Osteoblast (primary cell): ENCODE data around the gene XXYLT1. TPM values are rescaled to one million over a fixed set of nuclear protein-coding genes. Genes with fewer than 3 reads are reported as not detected.

ENCODE experiments used
- DNase-seq: peaks from one replicate; pipeline ENCODE4 v3.0.0; 2011; ENCODE audit warnings: low spot score, mixed read lengths; ENCODE audit not compliant: insufficient read length; ENCODE audit errors: missing footprints
- H2AFZ ChIP-seq: 2 replicates; pipeline ENCODE4 v1.6.0; 2011; ENCODE audit warnings: mild to moderate bottlenecking, low read length
- H3K27ac ChIP-seq: 2 replicates; pipeline ENCODE4 v1.5.1; 2011; ENCODE audit warnings: mild to moderate bottlenecking, low read depth, low read length, moderate library complexity
- H3K27me3 ChIP-seq: 2 replicates; pipeline ENCODE4 v1.6.0; 2012; ENCODE audit warnings: mild to moderate bottlenecking, control low read depth, inconsistent platforms, low read length, moderate library complexity; ENCODE audit not compliant: insufficient read depth
- H3K36me3 ChIP-seq: 2 replicates; pipeline ENCODE4 v1.5.1; 2011; ENCODE audit warnings: mild to moderate bottlenecking, low read length, control low read depth, moderate library complexity; ENCODE audit not compliant: insufficient read depth
- H3K4me1 ChIP-seq: 2 replicates; pipeline ENCODE4 v1.5.1; 2011; ENCODE audit warnings: mild to moderate bottlenecking, low read length, control low read depth, moderate library complexity; ENCODE audit not compliant: insufficient read depth
- H3K4me2 ChIP-seq: 2 replicates; pipeline ENCODE4 v1.6.0; 2011; ENCODE audit warnings: mild to moderate bottlenecking, low read length; ENCODE audit not compliant: insufficient read depth
- H3K4me3 ChIP-seq: fragments of 200-600 bp; sonication (generic); 3 replicates; pipeline ENCODE4 v1.5.1; 2012; ENCODE audit warnings: mild to moderate bottlenecking, low read length, inconsistent platforms; ENCODE audit not compliant: insufficient read depth
- H3K79me2 ChIP-seq: 2 replicates; pipeline ENCODE4 v1.6.0; 2012; ENCODE audit warnings: mild to moderate bottlenecking, low read length, control low read depth, inconsistent platforms; ENCODE audit not compliant: insufficient read depth
- H3K9me3 ChIP-seq: 2 replicates; pipeline ENCODE4 v1.5.1; 2011; ENCODE audit warnings: low read depth, low read length, control low read depth
- H4K20me1 ChIP-seq: 2 replicates; pipeline ENCODE4 v1.6.0; 2012; ENCODE audit warnings: mild to moderate bottlenecking, low read length, control low read depth; ENCODE audit not compliant: insufficient read depth
- CTCF ChIP-seq: IDR thresholded peaks from 2 replicates; pipeline ENCODE4 v1.5.1; 2011; ENCODE audit warnings: mild to moderate bottlenecking, low read depth, low read length, moderate library complexity; ENCODE audit errors: extremely low read depth
- total RNA-seq: library from RNA; depleted of rRNA; stranded (reverse); fragments of >200 nt; gene quantifications from 2 replicates; pipeline ENCODE4 v1.2.3, GENCODE V29; 2012

XXYLT1 gene
- total RNA-seq, 1 donor = 28.2 TPM

GRCh38 chr3:195036574-195036973 lies 234.4 kb downstream of the XXYLT1 start:
- Histone ChIP-seq H3K9me3 (no peaks in the 10 kb centered on the region), H3K27ac (no peak overlapping the region), H3K4me3 (no peak overlapping the region), H3K27me3 (peaks cover 6% of the 10 kb centered on the region), H3K4me1 (no peaks in the 10 kb centered on the region), H2AFZ (no peak overlapping the region), H4K20me1 (no peaks in the 10 kb centered on the region), H3K79me2 (no peaks in the 10 kb centered on the region), H3K4me2 (no peak overlapping the region), H3K36me3 (no peaks in the 10 kb centered on the region)
- TF ChIP-seq CTCF = no peak
- DNase-seq = no peak

GRCh38 chr3:195036203-195036505 lies 234.8 kb downstream of the XXYLT1 start:
- no peak for TF ChIP-seq CTCF
- H3K79me2 ChIP-seq = no peaks in the 10 kb centered on the region
- peaks cover 6% of the 10 kb centered on the region for H3K27me3 ChIP-seq
- H2AFZ ChIP-seq = no peak overlapping the region
- H3K27ac ChIP-seq = no peak overlapping the region
- H3K9me3 ChIP-seq = no peaks in the 10 kb centered on the region
- no peaks in the 10 kb centered on the region for H4K20me1 ChIP-seq
- DNase-seq = no peak
- no peaks in the 10 kb centered on the region for H3K4me1 ChIP-seq
- H3K4me2 ChIP-seq = no peak overlapping the region
- no peak overlapping the region for H3K4me3 ChIP-seq
- H3K36me3 ChIP-seq = no peaks in the 10 kb centered on the region

GRCh38 chr3:195035345-195036202 lies 235.4 kb downstream of the XXYLT1 start:
- peaks cover 6% of the 10 kb centered on the region for H3K27me3 ChIP-seq
- no peaks in the 10 kb centered on the region for H3K36me3 ChIP-seq
- no peak overlapping the region for H3K4me2 ChIP-seq
- TF ChIP-seq CTCF = no peak
- H3K9me3 ChIP-seq = no peaks in the 10 kb centered on the region
- no peak overlapping the region for H2AFZ ChIP-seq
- no peak overlapping the region for H3K4me3 ChIP-seq
- H3K27ac ChIP-seq = no peak overlapping the region
- H3K79me2 ChIP-seq = no peaks in the 10 kb centered on the region
- no peak for DNase-seq
- no peaks in the 10 kb centered on the region for H4K20me1 ChIP-seq
- H3K4me1 ChIP-seq = no peaks in the 10 kb centered on the region

DNA sequence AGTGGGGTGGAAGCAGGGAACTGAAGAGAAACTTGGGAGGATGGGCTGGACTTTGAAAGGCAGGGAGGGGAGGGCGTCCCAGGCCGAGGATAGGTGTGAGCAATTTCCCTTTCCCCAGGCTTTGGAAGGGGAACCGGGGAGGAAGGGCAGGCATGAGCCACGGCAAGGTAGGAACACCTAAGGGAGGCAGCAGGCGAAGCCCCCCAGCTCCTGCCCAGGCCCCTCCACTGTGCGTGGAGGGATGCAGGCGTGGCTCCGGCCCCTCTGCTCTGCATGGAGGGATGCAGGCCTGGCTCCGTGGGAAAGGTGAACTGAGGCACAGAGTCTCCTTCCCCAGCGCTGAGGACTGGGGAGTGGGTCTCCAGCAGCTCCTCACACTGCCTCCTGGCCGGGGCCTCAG lies 236.4 kb downstream of the XXYLT1 start:
- no peak overlapping the region for H3K4me2 ChIP-seq
- no peaks in the 10 kb centered on the region for H3K9me3 ChIP-seq
- H3K36me3 ChIP-seq = no peaks in the 10 kb centered on the region
- no peaks in the 10 kb centered on the region for H3K79me2 ChIP-seq
- no peak overlapping the region for H3K4me3 ChIP-seq
- H2AFZ ChIP-seq = no peak overlapping the region
- TF ChIP-seq CTCF = no peak
- peaks cover 6% of the 10 kb centered on the region for H3K27me3 ChIP-seq
- DNase-seq = no peak
- H4K20me1 ChIP-seq = no peaks in the 10 kb centered on the region
- H3K4me1 ChIP-seq = no peaks in the 10 kb centered on the region
- no peak overlapping the region for H3K27ac ChIP-seq
